GM21619 (cell line): ENCODE data around the gene MRPL52.
A peak's percentile ranks its signal among the peaks of the same experiment; 100 is the strongest.
"Not testable (repeated sequence)": the region's sequence is repeated elsewhere in the genome, so short reads cannot be mapped to it uniquely, and the experiment has no call there.

ENCODE experiments used
- ATAC-seq: cut with Tn5 transposase; IDR thresholded peaks from one replicate; pipeline ENCODE4 v1.9.1; 2021; ENCODE audit not compliant: unreplicated experiment

MRPL52 gene

DNA sequence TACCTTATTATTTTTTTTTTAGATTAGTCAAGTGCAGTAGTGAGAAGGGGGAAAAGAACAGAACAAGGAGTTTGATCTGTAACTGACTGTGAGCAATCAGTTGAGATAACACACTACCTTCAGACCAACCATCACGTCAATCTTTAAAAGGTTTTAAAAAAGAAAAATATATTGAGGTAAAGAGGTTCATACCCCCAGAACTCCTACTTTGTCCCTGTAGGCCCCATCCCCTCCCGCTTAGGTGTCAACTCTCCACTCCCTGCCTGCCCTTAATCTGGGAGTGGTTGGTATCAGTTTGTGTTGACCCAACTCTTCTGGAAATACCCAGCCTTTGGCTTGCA, 22.9 kb downstream of the MRPL52 start:
- ATAC-seq: no peak

DNA sequence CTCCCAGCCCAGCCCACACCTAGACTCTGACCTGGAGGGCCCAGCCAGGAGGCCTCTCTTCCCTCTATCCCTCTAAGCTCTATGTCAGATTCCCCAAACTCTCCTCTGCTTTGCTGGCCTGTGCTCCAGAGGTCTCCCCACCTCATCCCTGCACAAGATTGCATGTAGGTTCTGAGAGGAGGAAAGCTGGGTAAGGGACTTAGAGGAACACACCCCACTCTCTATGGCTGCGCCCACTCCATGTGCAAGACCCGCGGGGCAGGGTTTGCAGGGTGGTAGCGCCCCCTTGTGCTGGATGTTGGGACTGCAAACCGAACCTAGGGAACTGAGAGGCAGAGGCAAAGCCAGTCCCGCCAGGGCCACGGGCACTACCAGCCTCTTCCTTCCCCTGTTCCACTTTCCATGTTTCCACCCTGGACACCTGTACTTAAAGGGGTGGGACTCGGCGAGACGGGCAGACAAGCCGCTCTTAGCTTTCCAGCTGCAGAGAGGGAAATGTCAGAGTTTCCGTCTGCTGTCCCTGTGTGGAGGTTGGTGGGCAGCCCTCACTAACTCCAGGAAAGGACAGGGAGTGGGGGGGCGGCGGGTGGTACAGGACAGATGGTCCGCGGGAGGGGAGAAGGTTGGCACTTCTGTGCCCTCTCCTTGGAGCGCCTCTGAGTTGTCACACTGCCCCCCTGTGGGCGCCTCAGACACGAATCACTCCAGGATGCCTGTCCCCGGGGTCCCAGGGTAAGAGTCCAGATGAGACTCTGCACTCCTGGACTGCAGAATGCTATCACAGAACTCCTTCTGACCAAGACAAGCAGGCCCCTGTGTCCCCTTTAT, 23.5 kb downstream of the MRPL52 start:
- peak; percentile 75 for ATAC-seq

DNA sequence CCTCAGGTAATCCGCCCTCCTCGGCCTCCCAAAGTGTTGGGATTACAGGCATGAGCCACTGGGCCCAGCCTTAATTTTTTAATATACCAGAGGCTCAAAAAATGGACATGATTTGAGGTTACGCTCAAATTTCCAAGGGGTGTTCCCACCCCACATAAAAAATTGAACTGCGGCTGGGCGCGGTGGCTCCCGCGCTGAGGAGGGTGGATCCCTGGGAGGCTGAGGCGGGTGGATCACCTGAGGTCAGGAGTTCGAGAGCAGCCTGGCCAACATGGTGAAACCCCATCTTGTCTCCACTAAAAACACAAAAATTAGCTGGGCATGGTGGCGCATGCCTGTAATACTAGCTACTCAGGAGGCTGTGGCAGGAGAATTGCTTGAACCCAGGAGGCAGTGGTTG, 24.6 kb downstream of the MRPL52 start:
- not testable (repeated sequence) for ATAC-seq

DNA sequence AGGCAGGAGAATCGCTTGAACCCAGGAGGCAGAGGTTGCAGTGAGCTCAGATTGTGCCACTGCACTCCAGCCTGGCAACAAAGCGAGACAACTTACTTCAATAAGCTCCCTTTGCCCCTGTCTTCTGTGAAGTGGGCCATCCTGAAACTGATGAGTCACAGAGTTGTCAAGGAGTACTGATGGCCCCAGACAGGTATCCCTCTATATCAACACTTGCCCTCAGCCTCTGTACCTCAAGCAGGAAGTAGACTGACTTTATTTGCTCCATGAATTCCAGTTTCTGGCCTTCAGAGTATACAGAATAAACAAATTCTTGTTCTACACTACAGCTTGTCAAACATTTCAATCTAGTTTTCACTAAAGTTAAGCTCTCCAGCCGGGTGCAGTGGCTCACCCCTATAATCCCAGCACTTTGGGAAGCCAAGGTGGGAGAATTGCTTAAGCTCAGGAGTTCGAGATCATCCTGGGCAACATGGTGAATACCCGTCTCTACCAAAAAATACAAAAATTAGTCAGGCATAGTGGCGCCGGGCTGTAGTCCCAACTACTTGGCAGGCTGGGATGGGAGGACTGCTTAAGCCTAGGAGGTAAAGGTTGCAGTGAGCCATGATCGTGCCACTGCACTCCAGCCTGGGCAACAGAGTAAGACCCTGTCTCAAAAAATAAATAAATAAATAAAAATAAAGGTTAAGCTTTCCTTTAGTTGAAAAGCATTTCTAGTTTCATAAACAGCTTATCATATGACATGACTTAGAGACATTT, 25.5 kb downstream of the MRPL52 start:
- ATAC-seq: no peak

DNA sequence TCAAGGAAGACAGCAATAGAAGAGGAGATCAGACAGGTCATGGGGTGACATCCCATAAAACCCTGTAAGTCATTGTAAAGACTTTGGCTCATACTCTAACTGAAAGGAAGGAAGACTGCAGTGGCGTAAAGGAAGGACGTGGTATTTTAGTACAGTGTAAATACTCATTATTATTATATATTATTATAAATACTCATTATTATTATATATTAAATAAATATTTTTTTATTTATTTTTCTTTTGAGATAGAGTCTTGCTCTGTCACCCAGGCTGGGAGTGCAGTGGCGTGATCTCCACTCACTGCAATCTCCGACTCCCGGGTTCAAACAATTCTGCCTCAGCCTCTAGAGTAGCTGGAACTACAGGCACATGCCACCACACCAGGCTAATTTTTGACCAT, 26.7 kb downstream of the MRPL52 start:
- ATAC-seq: no peak

DNA sequence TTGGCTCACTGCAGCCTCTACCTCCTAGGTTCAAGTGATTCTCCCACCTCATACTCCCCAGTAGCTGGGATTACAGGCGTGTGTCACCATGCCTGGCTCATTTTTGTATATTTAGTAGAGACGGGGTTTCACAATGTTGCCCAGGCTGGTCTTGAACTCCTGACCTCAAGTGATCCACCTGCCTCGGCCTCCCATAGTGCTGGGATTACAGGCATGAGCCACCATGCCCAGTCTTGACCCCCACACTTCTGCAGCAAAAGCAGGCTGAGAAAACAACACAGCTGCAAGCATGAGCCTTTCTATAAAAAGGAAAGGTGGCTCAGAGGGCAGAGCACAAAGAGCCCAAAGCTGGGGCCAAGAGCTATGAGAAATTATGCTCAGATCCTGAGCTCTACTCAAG, 30.7 kb downstream of the MRPL52 start:
- ATAC-seq: not testable (repeated sequence)

DNA sequence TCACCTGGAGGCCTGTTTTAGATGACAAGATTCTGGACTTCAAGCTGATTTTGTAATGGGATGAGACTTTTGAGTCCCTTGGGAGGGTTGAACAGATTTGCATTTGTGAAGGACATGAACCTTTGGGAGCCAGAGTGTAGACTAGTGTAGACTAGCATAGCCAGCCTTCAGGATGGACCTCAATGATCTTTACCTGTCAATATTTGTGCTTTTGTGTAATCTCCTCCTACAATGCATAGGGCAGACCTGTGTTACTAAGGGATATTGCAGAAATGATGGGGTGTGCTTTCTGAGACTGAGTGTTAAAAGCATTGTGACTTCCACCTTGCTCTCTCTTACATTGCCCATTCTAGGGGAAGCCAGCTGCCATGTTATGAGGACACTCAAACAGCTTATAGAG, 32.0 kb downstream of the MRPL52 start:
- no peak for ATAC-seq

DNA sequence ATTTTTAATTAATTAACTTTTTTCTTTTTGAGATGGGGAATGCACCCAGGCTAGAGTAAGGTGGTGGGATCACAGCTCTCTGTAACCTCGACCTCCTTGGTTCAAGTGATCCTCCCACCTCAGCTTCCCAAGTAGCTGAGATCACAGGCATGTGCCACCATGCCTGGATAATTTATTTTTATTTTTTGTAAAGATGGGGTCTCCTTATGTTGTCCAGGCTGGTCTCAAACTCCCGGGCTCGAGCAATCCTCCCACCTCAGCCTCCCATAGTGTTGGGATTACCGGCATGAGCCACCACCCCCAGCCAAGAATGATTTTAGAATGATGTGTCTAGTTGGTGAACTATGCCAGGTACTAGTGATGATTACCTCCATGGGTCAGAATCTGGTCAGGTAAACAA, 35.3 kb downstream of the MRPL52 start:
- ATAC-seq: no peak

DNA sequence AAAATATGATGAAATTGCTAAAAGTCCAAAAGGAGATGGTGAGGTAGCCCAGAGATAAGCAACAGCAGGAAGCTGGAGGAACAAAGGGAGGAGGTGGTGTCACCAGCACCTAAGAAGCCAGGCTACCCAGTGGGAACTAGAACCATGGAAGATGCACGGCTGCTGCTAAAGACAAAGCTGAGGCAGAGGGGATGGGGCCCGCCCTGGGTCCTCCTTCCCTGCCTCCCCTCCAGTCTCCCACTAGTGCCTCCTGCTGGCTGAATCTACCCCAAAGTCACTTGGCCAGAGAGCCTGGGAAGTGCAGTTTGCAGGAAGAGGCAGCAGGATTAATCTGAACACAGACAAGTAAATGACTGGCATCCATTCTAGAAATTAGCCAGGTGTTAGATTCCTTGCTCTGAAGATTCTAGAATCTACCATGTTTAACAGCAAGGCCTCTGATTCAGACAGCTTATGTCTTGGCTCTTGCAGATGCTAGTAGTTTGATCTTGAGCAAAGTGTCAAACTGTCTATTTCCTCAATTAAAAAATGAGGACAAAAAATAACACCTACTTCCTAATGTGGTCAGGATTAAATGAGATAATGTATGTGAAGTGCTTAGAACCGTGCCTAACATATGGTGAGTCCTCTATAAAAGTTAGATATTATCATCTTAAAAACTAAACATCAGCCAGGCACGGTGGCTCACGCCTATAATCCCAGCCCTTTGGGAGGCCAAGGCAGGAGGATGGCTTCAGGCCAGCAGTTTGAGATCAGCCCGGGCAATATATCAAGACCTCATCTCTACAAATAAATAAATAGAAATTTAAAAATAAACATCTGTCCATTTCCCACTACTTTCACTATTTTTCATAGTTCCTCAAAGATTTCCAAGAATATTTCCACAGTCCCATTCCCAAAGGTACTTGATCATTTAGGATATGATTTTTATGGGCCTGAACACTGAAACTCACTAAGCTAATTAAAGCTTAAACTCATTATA, 36.0 kb downstream of the MRPL52 start:
- no peak for ATAC-seq

DNA sequence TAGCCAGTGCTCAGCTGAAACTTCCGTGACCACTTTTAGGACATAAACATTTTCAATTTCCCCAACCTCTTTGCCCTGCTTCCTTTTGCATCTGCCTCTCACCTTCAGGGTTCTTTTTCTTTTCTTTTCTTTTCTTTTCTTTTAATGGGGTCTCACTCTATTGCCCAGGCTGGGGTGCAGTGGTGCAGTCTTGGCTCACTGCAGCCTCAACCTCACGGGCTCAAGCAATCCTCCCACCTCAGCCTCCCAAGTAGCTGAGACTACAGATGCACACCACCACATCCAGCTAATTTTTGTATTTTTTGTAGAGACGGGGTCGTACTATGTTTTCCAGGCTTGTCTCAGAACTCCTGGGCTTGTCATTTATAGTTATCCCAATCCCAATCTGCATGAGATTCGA, 37.2 kb downstream of the MRPL52 start:
- ATAC-seq: no peak

DNA sequence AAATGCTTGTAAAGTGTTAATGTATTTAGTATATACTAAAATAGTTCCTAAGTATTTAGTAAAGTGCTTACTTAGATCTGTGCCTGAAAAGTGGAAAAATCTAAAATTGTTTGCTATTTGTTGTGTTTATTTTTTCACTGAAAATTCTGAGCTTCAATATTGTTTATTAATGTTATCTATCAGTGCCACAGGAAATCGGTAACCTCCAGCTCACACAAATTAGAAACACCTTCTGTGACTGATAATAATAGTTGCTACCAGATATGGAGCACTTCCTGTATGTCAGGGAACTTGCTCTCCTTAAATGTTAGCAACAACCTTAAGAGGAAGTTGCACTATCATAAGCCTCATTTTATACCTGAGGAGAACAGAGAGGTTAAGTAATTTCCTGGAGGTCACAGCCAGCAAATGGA, 41.1 kb downstream of the MRPL52 start:
- peak; percentile 30 for ATAC-seq

DNA sequence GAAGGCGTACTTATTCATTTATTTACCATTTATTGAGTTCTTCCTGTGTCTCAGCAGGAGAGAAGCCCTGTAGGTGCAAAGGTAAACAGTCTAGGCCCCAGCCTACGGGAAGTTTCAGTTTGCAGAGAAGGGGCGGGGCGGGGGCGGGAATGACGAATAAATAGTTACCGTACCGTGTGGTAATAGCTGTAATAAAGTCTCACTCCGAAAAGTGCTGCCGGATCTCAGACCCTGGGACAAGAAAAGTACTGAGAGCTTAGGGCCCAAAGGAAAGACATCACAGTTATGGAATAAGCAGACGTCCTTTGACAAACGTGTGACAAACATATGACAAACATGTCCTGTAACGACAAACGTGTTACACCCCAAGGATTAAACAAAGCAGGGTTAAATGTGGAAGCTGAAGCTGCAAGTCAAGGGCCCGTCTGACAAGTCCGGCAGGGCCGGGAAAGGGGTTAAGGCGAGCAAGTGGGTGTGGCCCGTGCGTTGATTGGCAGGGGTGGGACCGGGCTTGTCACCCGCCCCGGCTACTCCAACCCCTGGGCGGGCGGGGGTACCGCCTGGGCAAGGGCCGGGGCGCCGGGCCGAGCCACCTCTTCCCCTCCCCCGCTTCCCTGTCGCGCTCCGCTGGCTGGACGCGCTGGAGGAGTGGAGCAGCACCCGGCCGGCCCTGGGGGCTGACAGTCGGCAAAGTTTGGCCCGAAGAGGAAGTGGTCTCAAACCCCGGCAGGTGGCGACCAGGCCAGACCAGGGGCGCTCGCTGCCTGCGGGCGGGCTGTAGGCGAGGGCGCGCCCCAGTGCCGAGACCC, 41.7 kb downstream of the MRPL52 start, which contains the start of gene LRP10:
TSS of gene LRP10 (plus strand) at position 517 of the 809 bp plus-strand sequence. CDS start 564 bp downstream, outside the sequence.
- ATAC-seq: peak; percentile 77

DNA sequence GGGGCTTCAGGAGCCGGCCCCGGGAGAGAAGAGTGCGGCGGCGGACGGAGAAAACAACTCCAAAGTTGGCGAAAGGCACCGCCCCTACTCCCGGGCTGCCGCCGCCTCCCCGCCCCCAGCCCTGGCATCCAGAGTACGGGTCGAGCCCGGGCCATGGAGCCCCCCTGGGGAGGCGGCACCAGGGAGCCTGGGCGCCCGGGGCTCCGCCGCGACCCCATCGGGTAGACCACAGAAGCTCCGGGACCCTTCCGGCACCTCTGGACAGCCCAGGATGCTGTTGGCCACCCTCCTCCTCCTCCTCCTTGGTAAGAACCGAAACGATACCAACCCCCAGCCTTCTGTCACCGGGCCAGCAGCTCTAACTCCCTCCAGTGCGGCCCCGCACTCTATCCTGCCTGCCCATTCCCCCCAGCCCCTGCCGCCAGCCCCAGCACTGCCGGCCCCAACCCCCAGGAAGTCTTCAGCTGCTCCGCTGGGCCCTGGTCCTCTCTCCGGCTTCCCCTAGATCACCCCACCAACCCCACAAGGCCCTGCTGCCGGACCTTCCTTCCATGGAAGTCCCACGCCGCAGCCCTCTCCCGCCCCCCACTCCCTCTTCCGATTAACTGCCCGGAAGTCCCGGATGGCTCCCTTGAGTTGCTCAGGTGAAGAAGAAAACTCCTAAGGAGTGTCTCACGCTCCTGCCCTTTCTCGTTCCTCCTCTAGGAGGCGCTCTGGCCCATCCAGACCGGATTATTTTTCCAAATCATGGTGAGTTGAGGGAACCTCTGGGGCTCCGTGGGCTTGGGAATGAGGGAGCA, 42.5 kb downstream of the MRPL52 start:
- peak; percentile 25 for ATAC-seq

DNA sequence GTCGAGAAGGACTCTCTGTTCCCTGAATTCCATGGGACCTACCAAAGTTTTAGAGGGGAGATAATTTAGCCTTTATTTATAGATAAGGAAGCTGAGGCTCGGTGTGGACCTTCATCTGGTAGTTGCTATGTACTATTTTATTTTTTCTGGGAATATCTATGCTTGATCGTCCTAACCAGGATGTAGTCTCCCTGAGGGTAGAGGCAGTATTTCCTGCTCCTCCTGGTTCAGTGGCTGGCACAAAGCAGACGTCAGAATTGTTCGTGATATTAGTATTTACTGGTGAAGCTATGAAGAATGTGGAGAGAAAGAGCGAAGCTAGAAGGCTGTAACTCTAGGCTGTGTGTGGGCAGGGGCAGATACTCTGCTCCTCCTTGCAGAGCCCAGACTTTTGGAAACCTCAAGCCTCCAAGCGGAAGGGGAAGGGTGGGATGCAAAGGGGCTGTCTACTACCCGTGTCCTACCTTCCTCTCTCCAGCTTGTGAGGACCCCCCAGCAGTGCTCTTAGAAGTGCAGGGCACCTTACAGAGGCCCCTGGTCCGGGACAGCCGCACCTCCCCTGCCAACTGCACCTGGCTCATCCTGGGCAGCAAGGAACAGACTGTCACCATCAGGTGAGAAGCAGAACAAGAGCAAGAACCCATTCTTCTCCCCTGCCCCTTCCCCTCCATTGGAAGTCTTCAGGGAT, 43.3 kb downstream of the MRPL52 start:
- ATAC-seq: no peak

DNA sequence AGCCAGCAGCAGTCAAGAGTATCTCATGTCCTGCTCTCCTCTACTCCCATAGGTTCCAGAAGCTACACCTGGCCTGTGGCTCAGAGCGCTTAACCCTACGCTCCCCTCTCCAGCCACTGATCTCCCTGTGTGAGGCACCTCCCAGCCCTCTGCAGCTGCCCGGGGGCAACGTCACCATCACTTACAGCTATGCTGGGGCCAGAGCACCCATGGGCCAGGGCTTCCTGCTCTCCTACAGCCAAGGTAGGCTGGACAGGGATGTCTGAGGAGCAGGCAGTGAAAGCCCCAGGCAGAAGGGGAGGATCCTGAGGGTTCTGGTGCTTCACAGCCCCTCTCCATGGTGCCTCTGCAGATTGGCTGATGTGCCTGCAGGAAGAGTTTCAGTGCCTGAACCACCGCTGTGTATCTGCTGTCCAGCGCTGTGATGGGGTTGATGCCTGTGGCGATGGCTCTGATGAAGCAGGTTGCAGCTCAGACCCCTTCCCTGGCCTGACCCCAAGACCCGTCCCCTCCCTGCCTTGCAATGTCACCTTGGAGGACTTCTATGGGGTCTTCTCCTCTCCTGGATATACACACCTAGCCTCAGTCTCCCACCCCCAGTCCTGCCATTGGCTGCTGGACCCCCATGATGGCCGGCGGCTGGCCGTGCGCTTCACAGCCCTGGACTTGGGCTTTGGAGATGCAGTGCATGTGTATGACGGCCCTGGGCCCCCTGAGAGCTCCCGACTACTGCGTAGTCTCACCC, 45.5 kb downstream of the MRPL52 start:
- no peak for ATAC-seq

DNA sequence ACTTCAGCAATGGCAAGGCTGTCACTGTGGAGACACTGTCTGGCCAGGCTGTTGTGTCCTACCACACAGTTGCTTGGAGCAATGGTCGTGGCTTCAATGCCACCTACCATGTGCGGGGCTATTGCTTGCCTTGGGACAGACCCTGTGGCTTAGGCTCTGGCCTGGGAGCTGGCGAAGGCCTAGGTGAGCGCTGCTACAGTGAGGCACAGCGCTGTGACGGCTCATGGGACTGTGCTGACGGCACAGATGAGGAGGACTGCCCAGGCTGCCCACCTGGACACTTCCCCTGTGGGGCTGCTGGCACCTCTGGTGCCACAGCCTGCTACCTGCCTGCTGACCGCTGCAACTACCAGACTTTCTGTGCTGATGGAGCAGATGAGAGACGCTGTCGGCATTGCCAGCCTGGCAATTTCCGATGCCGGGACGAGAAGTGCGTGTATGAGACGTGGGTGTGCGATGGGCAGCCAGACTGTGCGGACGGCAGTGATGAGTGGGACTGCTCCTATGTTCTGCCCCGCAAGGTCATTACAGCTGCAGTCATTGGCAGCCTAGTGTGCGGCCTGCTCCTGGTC, 46.1 kb downstream of the MRPL52 start:
- no peak for ATAC-seq

DNA sequence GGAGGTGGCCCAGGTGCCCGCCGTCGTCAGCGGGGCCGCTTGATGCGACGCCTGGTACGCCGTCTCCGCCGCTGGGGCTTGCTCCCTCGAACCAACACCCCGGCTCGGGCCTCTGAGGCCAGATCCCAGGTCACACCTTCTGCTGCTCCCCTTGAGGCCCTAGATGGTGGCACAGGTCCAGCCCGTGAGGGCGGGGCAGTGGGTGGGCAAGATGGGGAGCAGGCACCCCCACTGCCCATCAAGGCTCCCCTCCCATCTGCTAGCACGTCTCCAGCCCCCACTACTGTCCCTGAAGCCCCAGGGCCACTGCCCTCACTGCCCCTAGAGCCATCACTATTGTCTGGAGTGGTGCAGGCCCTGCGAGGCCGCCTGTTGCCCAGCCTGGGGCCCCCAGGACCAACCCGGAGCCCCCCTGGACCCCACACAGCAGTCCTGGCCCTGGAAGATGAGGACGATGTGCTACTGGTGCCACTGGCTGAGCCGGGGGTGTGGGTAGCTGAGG, 47.4 kb downstream of the MRPL52 start:
- ATAC-seq: no peak
